ENCODE data around the gene SNX27.
"Not testable (repeated sequence)": the region's sequence is repeated elsewhere in the genome, so short reads cannot be mapped to it uniquely, and the experiment has no call there.

Gene SNX27

DNA sequence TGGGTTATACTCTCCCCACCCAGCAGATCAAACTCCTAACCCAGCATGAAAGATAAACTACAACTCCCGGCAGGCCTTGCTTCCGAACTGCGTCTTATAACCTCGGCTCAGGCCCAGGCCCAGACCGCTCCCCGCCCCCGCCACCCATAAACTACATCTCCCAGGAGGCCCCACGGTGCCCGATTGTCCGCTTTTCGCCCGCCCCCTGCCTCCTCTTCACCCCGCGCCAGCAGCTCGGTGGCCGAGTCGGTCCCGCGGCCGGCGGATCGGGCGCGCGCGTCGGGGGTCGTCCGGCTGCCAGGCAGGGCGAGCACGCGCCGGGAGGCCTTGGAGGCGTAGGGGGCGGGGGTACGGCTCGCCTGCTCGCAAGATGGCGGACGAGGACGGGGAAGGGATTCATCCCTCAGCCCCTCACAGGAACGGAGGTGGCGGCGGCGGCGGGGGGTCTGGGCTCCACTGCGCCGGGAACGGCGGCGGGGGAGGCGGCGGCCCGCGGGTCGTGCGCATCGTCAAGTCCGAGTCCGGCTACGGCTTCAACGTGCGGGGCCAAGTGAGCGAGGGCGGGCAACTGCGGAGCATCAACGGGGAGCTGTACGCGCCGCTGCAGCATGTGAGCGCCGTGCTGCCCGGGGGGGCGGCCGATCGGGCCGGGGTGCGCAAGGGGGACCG is at the start of gene SNX27:
Gene SNX27, plus strand, starts transcription at position 219 of the 669 bp plus-strand sequence. Its CDS starts 152 bp downstream, at position 371.
- DNase-seq (ENCODE audit: low read depth): peak; percentile 58

DNA sequence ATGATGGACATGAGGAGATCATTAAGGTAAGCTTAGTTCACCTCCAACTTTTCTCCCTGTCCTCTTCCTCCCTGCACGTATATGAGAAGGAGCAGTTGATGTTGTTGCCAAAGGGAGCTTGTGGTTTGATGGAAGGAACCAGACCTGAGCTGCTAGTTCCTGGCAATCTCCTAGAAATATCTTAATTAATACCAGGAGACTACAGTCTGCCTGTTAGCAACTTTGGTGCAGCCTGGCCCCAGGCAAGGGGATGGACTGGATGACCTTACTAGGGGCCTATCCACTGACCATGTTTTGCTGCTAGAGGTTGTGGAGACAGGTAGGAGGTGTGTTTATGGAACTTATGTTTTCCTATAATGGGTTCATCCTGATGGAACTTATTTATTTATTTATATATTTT is 49.2 kb upstream of the SNX27 start:
- DNase-seq (ENCODE audit: low read depth): no peak

DNA sequence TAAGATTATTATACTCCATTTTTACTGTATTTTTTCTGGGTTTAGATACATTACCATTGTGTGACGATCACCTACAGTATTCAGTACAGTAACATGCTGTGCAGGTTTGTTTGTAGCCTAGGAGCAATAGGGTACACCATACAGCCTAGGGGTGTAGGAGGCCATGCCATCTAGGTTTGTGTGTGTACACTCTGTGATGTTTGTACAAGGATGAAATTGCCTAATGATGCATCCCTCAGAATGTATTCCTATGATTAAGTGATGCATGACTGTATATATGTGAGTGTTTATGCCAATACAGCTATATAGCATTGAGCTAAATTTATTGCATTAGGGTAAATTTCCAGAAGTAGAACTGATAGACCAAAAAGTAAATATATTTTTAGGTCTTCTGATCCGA is 48.5 kb upstream of the SNX27 start:
- DNase-seq (ENCODE audit: low read depth): no peak

DNA sequence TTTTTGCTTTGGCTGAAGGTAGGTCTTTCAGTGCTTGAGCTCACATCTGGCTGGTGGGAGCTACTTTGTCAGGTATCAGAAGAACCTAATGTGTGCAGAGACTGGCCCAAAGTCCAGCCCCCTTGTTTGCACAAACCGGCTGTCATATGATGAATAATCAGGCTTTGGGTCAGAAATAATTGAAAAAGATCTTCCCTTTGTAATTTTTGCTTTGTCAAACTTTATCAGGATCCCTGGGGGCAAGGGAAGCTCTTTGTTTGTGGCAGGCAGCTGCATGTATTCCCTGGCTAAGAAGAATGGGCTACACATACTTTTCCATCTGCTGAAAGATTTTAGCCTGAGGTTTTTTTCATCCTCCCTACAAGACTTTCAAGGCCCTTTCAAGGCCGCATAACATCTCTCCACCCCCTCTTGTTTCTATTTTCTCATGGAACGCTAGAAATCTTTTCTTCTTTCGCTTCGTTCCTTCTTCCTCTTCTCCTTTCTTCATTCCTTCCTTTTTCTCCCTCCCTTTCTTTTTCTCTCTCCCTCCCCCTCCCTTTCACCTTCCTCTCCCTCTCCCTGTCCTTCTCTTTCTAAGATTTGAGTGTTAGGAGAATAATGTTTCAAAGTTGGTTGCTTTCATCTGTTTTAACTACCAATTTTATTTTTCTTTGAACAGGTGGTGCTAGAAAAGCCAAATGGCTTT is 46.2 kb upstream of the SNX27 start:
- no peak for DNase-seq (ENCODE audit: low read depth)

DNA sequence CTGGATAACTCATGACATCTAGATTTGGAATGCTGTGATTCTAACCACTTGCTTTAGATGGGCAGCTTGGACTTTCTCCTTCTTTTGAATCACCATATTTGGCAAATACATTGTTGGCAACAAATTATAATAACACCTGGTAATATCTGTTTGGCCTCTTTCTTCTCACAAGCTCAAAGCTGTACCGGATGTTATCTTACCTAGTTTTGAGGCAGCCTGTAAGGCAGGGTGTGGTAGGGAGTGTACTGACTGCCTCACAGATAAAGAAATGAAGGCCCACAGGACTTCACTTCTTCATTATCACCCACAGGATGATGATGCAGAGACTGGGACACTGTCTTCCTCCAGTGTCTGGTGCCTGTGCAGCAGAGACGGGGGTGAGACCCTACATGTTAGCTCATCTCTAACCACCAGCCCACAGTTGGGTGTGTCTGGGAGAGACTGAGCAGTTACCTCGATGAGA is 43.2 kb upstream of the SNX27 start:
- no peak for DNase-seq (ENCODE audit: low read depth)

DNA sequence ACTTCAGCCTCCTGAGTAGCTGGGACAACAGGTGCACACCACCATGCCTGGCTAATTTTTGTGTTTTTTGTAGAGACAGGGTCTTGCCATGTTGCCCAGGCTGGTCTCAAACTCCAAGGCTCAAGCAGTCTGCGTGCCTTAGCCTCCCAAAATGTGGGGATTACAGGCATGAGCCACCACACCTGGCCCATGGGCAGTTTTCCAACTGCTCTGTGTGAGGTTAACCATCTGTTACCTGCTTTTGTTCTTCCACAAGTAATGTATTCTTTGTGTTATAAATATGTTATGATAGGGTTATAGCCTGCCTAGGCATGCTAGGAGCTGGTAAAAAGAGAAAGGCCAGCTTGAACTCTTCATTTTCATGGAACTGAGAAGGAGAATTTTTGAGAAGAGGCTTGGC is 41.0 kb upstream of the SNX27 start:
- no peak for DNase-seq (ENCODE audit: low read depth)

DNA sequence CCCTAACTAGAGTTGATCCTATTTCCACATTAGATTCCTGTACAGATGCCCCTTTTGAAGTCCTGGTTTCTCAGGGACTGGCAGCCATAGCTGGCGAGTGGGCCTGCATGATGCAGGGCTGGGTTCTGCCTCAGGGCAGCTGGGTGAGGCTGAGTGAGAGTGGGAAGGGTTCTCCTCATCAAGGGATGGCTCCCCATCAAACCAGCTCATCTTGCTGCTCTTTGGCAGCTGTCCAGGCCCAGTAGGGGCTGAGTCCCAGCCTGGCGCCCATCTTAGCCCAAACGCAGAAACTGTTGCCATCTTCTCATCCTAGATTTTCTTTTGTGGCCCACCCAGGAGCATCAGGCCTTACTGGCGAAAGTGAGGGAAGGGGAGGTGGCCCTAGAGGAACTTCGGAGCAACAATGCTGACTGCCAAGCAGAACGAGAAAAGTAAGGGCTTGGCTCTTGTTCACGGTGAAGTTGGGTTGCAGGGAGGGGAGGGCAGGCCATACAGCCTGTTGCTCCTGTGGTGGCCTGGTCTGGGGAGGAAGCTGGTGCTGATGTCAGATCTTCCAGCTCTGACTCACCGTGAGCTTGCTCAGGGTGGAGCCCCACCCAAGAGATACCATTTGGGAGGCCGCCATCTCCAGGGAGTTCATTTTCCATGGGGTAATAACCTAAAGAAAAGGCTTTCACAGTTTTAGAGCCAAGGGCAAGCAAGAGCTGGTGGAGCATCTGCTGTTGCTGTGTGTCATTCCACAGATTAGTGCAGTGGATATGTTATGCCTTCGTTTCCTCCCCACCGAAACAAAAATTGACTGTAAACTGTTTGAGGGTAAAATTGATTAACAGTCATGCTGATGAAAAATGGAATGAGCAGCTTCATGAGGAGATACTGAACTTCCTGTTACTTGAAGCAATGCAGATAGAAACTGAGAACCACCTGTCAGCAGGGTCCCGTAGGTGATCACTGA is 37.0 kb upstream of the SNX27 start:
- DNase-seq (ENCODE audit: low read depth): no peak

DNA sequence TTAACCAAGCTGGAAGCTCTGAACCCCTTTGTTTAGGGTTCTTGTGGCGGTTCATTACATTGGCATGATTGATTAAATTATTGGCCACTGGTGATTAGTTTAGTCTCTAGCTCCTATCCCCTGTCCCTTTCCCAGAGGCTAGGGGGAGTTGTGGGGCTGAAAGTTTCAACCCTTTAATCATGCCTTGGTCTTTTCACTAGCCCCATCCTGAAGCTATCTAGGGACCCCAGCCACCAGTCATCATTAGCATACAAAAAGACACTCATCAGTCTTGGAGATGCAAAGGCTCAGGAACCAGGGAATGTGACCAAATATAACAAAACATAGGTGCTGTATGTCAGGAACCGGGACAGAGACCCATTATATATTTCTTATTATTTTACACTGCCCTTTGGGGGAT is 34.7 kb upstream of the SNX27 start:
- DNase-seq (ENCODE audit: low read depth): no peak

DNA sequence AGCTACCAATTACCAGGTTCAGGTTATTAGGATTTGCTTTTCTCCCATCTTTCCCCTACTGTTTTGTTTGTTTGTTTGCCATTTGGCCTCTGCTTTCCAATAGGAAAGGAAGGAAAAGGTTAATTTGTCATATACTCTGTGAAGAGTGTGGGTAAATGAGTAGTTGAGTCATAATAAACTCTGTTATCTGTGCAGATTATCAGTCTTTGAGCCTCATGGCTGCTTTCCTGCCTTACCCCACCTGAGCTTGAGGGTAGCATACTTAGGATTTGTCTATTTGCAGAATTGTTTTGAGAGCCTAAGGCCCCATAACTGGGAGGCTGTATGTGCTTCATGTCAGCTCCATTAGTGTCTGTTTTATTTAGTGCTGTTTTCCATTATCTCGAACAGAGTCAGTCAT is 32.9 kb upstream of the SNX27 start:
- no peak for DNase-seq (ENCODE audit: low read depth)

DNA sequence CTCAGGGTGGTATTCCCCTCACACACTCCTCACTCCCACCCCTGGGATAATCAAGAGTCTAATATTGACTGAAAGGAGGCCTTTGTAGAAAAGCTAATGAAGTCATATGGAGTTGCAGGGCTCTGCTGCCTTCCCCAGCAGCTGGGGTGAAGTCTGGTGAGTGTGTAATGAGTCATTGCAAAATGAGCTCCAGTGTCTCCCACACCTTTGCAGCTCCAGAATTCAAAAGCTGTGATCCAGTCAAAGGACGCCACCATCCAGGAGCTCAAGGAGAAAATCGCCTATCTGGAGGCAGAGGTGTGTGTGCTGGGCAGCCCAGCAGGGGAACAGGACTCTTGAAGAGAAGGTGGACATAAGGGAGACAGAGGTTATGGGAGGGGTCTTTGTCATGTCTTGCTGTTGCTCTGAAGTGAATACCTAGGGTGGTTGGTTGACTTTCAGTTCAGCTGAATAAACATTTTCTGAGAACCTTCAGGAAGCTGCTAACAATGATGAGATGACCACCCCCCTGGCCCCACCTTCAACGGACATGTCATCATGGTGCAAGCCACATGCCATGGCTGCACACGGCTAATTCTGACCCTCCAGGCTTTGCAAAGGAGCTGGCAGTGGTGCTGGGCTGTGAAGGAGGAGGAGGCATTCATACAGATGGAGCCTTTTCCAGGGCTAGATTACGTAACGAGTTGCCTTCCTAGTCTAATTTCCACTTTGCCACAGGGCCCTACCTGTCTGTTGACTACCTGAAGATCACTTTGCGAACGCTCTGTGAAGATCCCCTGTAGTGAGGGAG is 32.2 kb upstream of the SNX27 start:
- DNase-seq (ENCODE audit: low read depth): no peak

DNA sequence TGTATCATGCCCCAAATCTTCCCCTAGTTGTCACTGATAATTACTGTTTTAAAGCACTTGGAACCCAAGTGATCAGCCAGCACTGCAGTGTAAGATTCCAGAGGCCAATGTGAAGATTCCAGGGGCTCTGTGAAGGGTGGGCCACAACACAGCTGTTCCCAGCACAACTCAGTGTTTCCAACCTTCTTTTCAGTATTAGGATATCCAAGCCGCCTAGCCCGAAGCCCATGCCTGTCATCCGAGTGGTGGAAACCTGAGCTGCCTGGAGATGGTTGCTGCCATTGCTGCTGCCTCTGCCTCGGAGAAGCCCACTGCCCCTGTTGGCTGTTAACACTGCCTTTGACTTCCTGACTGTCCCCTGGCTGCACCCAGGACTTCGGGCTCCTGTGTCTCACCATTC is 30.4 kb upstream of the SNX27 start:
- DNase-seq (ENCODE audit: low read depth): no peak

DNA sequence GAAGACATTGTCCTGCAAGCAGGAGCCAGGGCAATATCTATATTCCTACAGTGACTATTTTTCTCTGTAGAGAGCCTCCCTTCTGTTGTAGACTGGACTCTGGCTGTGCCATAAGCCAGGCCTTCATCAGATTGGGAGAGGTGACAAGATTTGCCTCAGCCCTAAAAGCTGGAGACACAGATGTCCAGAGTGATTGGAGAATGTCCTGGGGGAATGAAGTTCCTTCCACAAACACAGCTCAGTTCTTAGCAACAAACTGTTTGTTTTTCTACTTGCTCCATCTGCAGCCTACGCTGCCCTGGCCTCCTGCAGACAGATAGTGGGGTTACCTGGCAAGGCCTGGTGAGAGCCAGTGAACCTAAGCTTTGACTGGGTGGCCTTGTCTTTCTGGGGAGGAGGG is 29.9 kb upstream of the SNX27 start:
- DNase-seq (ENCODE audit: low read depth): no peak

DNA sequence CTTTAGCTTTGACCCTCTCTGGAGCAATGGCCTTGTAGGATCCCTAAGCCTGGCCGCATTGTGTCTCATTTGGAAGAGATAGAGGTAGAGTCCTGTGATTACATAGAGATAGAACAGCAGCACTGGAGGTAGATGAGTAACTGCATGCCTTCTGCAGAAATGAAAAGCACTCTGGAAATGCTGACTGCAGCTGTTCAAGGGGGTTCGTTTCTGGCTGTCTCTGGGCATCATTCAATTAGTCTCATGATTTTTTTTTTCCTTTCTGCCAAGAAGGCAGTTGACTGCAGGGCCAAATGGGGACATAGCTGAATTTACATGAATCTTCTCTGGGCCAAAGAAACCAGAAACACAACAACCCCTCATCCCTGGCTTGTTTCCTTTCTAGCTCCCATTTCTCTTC is 28.1 kb upstream of the SNX27 start:
- no peak for DNase-seq (ENCODE audit: low read depth)

DNA sequence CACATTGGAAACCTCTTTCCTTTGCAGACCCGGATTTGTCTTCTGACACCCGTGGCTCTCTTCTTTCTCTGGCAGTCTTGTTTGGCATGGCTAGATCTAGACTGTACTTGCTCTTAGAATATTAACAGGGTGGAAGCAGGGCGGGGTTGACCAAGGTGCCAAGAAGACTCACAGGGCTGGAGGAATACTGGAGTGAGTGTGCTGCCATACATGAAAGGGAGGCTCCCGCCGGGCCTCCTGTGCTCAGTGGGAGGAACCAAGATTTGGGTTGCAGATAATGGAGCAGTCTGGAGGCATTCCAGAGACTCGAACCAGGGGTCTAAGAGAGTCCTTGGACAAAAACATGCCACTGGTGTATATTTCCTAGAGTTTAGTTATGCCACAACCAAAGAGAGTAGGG is 27.6 kb upstream of the SNX27 start:
- no peak for DNase-seq (ENCODE audit: low read depth)

DNA sequence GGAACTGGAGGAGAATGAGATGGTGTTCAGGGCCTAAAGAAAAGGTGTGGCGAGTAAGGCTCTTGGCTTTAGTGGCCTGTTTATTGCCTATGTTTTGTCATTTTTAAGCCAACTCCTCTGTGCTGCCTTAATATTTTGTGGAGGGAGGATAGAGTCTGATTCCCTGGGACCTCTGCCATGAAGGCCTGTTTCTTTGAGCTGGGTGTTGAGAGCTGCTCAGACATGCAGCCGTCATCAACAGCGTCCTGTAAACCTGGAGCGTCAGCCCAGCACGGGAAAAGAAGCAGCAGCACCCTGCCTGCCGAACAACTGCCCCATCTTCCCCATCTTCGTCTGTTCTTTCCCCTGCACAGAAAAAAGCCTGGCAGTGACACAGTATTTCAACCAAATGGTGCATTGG is 27.1 kb upstream of the SNX27 start:
- no peak for DNase-seq (ENCODE audit: low read depth)

DNA sequence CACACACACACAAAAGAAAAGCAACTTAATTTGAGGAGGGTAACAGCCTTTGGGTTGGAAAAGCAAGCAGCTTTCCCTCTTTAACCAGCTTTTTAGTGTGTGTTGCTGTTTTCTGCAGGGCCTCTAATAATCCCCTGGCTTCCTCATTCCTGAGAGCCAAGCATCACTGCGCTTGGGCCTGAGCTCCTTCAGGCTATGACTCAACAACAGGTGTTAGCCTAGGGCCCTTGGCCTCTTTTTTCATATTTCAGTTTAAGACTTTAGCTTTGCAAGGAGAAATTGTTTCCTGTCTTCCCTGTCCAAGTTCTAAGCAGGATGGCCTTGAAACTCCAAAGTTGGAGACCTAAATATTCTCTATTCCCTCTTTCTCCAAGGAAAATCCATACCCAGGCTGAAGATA is 26.2 kb upstream of the SNX27 start:
- DNase-seq (ENCODE audit: low read depth): no peak

DNA sequence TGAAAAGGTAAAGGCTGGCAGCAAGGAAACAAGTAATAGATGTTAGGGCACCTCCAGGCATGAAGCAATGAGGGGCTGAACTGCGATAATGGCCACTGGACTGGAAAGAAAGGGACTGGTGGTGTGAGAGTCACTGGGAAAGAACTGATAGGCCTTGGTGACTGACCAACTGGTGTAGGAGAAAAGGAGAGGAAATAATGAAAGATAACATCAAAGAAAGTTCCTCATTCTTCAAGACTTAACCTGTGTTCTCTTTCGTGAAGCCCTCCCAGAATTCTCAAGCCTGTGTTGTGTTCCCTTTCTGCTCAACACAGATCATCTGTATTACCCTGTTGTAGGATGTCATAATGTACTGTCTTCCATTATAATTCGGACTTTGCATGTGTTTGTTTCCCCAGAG is 20.9 kb upstream of the SNX27 start:
- no peak for DNase-seq (ENCODE audit: low read depth)

DNA sequence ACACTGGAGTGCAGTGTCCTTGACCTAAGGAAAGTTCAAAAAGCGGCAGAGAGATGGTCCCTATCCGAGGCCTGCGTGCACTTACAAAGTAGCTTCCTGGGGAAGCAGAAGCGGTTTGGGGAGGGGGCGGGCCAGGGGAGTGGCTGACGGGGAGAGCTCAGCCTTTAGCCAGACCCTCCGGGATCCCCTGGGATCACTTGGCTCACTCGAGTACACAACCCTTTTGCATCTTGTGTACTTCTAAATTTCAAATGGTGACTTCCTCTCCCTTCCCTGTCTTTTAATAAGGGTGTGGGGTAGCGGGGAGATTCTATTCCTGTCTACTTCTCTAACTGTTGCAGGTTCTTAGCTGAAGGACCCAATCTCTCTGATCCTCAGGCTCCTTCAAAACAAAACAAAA is 18.1 kb upstream of the SNX27 start:
- no peak for DNase-seq (ENCODE audit: low read depth)

DNA sequence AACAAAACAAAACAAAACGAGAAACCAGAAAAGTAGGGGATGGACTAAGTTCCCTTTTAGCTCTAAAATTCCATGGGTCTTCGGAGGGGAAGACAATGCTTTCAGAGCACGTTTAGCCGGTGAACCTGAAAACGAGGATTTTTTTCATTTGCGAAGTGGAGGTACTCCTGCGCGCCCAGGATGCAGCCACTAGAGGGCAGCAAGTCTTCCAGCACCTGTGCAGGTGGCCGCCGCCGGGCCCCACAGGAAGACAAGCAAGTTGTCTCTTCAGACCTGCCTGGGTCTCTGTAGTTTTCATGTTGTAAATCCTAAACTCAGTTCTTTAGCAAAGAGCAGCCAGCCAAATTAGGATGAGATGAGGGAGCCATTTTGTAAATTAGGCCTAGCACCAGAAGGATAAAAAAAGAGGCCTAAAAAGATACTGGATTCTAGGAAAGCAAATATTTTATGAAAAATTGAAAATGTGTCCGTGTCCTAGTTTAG is 17.7 kb upstream of the SNX27 start:
- peak; percentile 54 for DNase-seq (ENCODE audit: low read depth)

DNA sequence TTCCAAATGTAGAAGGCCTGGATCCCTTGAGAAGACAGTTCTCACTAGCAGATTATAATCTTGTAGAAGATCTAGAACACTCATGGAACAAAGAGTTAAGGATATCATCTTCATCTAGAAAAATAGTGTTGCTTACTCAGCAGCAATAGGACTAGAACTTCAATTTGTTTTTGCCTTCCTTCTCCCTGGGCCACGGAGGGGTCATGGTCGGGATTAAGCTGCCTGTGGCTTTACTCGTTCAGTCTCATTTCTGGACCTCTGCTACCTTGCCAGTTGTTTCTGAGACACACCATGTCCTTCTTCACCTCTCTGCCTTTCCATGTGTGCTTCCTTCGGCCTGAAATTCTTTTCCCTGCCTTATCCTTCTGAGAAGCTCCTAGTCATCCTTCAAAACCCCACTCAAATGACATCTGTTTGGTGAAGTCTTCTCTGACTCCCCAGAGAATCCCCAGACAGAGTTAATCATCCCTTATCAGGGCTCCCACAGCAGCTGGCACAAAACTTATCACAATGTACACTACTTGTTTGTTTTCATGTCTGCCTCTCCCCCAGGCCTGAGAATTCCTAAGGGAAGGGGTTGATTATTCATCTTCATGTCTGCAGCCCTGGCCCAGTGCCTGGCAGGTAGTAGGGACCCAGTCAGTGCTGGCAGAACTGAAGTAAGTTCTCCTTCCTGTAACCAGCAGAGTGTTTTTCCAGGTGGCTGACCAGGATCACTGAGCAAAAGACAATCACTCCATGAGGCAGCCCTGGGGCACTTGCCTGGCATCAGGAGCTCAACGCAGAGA is 15.5 kb upstream of the SNX27 start:
- no peak for DNase-seq (ENCODE audit: low read depth)

DNA sequence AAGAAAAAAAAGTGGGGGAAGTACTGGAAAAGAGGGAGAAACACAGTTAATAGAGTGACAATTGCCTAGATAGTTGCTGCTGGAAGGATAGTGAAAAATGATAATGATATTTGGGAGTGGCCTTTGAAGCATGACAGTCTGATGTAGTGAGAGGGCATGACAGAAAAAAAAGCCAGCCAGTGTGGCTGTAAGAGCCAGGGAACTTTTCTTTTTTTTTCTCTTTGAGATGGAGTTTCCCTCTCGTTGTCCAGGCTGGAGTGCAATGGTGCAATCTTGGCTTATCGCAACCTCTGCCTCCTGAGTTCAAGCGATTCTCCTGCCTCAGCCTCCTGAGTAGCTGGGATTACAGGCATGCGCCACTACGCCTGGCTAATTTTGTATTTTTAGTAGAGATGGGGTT is 9.3 kb upstream of the SNX27 start:
- DNase-seq (ENCODE audit: low read depth): not testable (repeated sequence)

All from stimulated activated CD8-positive, alpha-beta memory T cell treated with anti-CD3 and anti-CD28 coated beads, Interleukin-15, amount 100 ng/mL, for 24 hours (primary cell).